ENCODE measurements around the gene GAREM1. TPM values are rescaled to one million over a fixed set of nuclear protein-coding genes. Genes with fewer than 3 reads are reported as not detected.

The GAREM1 gene
- total and polyA plus RNA-seq, 2 donors (not counting 1 experiment from before 2014, with no cell fraction given) = 0.92 to 1.5 TPM

GRCh38 chr18:32435631-32436500 lies 34.8 kb downstream of the GAREM1 start:
- Histone ChIP-seq H3K27me3 (ENCODE audit: control insufficient read depth, insufficient read depth, low read length) (no peaks in the 10 kb centered on the region), H3K4me1 (ENCODE audit: control insufficient read depth, extremely low read depth, insufficient read depth, low read length) (no peaks in the 10 kb centered on the region), H4K20me1 (ENCODE audit: control insufficient read depth, extremely low read depth, insufficient read depth, low read length) (no peaks in the 10 kb centered on the region), H3K9me3 (ENCODE audit: control insufficient read depth, insufficient read depth, low read depth, low read length) (no peaks in the 10 kb centered on the region), H3K36me3 (ENCODE audit: control insufficient read depth, insufficient read depth, low read length) (no peaks in the 10 kb centered on the region), H3K79me2 (ENCODE audit: control insufficient read depth, insufficient read depth, low read length) (no peaks in the 10 kb centered on the region), H2AFZ (ENCODE audit: low read length) (no peak overlapping the region), H3K9ac (ENCODE audit: insufficient read depth, low read length) (no peak overlapping the region), H3K4me3 (replicated peaks in 1 of 4; ENCODE audit: control extremely low read depth in 1 of 4, insufficient read depth in 1 of 4, low read depth in 3 of 4, low read length in 4 of 4) (no peak overlapping the region), H3K4me2 (ENCODE audit: extremely low read depth, insufficient read depth, low read length) (no peak overlapping the region), H3K27ac (ENCODE audit: insufficient read depth, low read length) (no peak overlapping the region)
- TF ChIP-seq EZH2 (IDR thresholded peaks at IDR 0.05; ENCODE audit: low read length, missing control alignments) = no peak
- TF ChIP-seq CTCF (conservative IDR thresholded peaks at IDR 0.05 in 1 of 2, IDR thresholded peaks at IDR 0.05 in 1 of 2; ENCODE audit: low read depth in 1 of 2, low read length in 2 of 2) = no peak
- no peak for DNase-seq (ENCODE audit: low read depth in 2 of 2)

- H4K20me1 ChIP-seq (ENCODE audit: control insufficient read depth, extremely low read depth, insufficient read depth, low read length) = no peaks in the 10 kb centered on the region
- no peak overlapping the region for H3K27ac ChIP-seq (ENCODE audit: insufficient read depth, low read length)
- no peaks in the 10 kb centered on the region for H3K79me2 ChIP-seq (ENCODE audit: control insufficient read depth, insufficient read depth, low read length)
- TF ChIP-seq EZH2 (IDR thresholded peaks at IDR 0.05; ENCODE audit: low read length, missing control alignments) (no peak), CTCF (conservative IDR thresholded peaks at IDR 0.05 in 1 of 2, IDR thresholded peaks at IDR 0.05 in 1 of 2; ENCODE audit: low read depth in 1 of 2, low read length in 2 of 2) (no peak)
- no peak overlapping the region for H3K4me2 ChIP-seq (ENCODE audit: extremely low read depth, insufficient read depth, low read length)
- no peaks in the 10 kb centered on the region for H3K4me1 ChIP-seq (ENCODE audit: control insufficient read depth, extremely low read depth, insufficient read depth, low read length)
- H2AFZ ChIP-seq (ENCODE audit: low read length) = no peak overlapping the region
- no peaks in the 10 kb centered on the region for H3K9me3 ChIP-seq (ENCODE audit: control insufficient read depth, insufficient read depth, low read depth, low read length)
- no peak for DNase-seq (ENCODE audit: low read depth in 2 of 2)
- no peaks in the 10 kb centered on the region for H3K36me3 ChIP-seq (ENCODE audit: control insufficient read depth, insufficient read depth, low read length)
- no peak overlapping the region for H3K4me3 ChIP-seq (replicated peaks in 1 of 4; ENCODE audit: control extremely low read depth in 1 of 4, insufficient read depth in 1 of 4, low read depth in 3 of 4, low read length in 4 of 4)
- H3K9ac ChIP-seq (ENCODE audit: insufficient read depth, low read length) = no peak overlapping the region
- H3K27me3 ChIP-seq (ENCODE audit: control insufficient read depth, insufficient read depth, low read length) = no peaks in the 10 kb centered on the region
Observed at GRCh38 chr18:32431753-32432152, 38.9 kb downstream of the GAREM1 start.

GRCh38 chr18:32429402-32429801 lies 41.3 kb downstream of the GAREM1 start:
- H3K4me3 ChIP-seq (replicated peaks in 1 of 4; ENCODE audit: control extremely low read depth in 1 of 4, insufficient read depth in 1 of 4, low read depth in 3 of 4, low read length in 4 of 4) = no peak overlapping the region
- H3K36me3 ChIP-seq (ENCODE audit: control insufficient read depth, insufficient read depth, low read length) = no peaks in the 10 kb centered on the region
- no peak overlapping the region for H3K27ac ChIP-seq (ENCODE audit: insufficient read depth, low read length)

More at GRCh38 chr18:32429402-32429801, 41.3 kb downstream of the GAREM1 start:
- no peak for TF ChIP-seq CTCF (conservative IDR thresholded peaks at IDR 0.05 in 1 of 2, IDR thresholded peaks at IDR 0.05 in 1 of 2; ENCODE audit: low read depth in 1 of 2, low read length in 2 of 2)
- TF ChIP-seq EZH2 (IDR thresholded peaks at IDR 0.05; ENCODE audit: low read length, missing control alignments) = no peak
- Histone ChIP-seq H4K20me1 (ENCODE audit: control insufficient read depth, extremely low read depth, insufficient read depth, low read length) (no peaks in the 10 kb centered on the region), H3K4me1 (ENCODE audit: control insufficient read depth, extremely low read depth, insufficient read depth, low read length) (no peaks in the 10 kb centered on the region), H3K9ac (ENCODE audit: insufficient read depth, low read length) (no peak overlapping the region), H3K4me2 (ENCODE audit: extremely low read depth, insufficient read depth, low read length) (no peak overlapping the region), H3K79me2 (ENCODE audit: control insufficient read depth, insufficient read depth, low read length) (no peaks in the 10 kb centered on the region), H2AFZ (ENCODE audit: low read length) (no peak overlapping the region), H3K27me3 (ENCODE audit: control insufficient read depth, insufficient read depth, low read length) (no peaks in the 10 kb centered on the region), H3K9me3 (ENCODE audit: control insufficient read depth, insufficient read depth, low read depth, low read length) (no peaks in the 10 kb centered on the region)
- no peak for DNase-seq (ENCODE audit: low read depth in 2 of 2)
